ENCODE results near the gene ARHGEF10L. TPM values are rescaled to one million over a fixed set of nuclear protein-coding genes. Genes with fewer than 3 reads are reported as not detected.
A peak's percentile ranks its signal among the peaks of the same experiment; 100 is the strongest.
"Not testable (repeated sequence)": the region's sequence is repeated elsewhere in the genome, so short reads cannot be mapped to it uniquely, and the experiment has no call there.

ARHGEF10L gene, protein sequence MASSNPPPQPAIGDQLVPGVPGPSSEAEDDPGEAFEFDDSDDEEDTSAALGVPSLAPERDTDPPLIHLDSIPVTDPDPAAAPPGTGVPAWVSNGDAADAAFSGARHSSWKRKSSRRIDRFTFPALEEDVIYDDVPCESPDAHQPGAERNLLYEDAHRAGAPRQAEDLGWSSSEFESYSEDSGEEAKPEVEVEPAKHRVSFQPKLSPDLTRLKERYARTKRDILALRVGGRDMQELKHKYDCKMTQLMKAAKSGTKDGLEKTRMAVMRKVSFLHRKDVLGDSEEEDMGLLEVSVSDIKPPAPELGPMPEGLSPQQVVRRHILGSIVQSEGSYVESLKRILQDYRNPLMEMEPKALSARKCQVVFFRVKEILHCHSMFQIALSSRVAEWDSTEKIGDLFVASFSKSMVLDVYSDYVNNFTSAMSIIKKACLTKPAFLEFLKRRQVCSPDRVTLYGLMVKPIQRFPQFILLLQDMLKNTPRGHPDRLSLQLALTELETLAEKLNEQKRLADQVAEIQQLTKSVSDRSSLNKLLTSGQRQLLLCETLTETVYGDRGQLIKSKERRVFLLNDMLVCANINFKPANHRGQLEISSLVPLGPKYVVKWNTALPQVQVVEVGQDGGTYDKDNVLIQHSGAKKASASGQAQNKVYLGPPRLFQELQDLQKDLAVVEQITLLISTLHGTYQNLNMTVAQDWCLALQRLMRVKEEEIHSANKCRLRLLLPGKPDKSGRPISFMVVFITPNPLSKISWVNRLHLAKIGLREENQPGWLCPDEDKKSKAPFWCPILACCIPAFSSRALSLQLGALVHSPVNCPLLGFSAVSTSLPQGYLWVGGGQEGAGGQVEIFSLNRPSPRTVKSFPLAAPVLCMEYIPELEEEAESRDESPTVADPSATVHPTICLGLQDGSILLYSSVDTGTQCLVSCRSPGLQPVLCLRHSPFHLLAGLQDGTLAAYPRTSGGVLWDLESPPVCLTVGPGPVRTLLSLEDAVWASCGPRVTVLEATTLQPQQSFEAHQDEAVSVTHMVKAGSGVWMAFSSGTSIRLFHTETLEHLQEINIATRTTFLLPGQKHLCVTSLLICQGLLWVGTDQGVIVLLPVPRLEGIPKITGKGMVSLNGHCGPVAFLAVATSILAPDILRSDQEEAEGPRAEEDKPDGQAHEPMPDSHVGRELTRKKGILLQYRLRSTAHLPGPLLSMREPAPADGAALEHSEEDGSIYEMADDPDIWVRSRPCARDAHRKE (N-terminal part only)
- 6.9 TPM for polyA plus RNA-seq (2013, experiment 1 of 2)
- polyA plus RNA-seq (2013, experiment 2 of 2) = 7.2 TPM

DNA sequence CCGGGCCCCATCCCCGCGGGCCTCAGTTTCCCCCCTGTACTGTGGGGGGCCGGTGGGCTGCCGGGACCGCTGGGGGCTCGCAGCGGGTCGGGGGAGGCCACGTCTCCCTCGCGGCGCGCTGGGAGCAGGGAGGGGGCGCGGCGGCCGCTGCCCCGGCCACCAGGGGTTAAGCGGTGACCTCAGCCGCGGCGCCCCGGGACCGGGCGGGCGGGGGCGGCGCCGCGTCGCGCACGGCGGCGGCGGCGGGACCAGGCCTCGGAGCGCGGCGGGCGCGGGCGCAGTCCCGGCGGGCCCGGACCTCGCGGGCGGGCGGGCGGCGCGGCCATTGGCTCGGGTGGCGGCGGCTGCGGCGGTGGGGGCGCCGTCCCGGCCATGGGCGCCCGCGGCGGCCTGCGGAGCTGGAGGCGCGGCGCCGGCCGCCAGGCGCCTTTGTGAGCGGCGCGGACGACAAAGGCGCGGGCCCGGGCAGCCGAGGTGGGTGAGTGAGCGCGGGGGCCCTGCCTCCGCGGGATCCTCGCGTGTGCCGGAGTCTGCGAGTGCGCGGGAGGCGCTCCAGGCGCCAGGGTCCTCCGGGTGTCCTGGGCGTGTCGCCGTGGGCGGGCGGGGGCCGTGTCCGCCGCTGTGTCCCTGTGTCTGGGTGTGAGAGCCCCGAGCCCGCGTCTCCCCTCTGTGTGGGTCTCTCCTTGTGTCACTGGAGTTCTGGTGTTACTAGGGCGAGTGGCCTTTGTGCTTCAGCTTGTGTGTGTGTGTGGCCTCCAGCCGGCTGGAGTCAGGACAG lies at the start of gene ARHGEF10L:
Gene ARHGEF10L, plus strand, starts transcription at position 222 of the 778 bp plus-strand sequence. CDS start 40,898 bp downstream, outside the sequence.
- Histone ChIP-seq H3K18ac (ENCODE audit: low read depth in 1 of 2, low read length in 2 of 2) (peak within 1 kb of the TSS; percentile 83 to 92), H2AFZ (ENCODE audit: low read depth, low read length) (peak within 1 kb of the TSS; percentile 58), H2BK5ac (ENCODE audit: low read depth, low read length, poor library complexity, severe bottlenecking) (no peak within 1 kb of the TSS), H3K4ac (ENCODE audit: low read depth in 1 of 2, low read length in 2 of 2) (peak within 1 kb of the TSS; percentile 78 to 86), H3K27ac (ENCODE audit: low read length, poor library complexity, severe bottlenecking) (no peak within 1 kb of the TSS), H3K4me2 (ENCODE audit: low read length, poor library complexity, severe bottlenecking) (peak within 1 kb of the TSS; percentile 96), H3K79me1 (replicated peaks; ENCODE audit: low read length, poor library complexity, severe bottlenecking) (peaks cover 16% of the 10 kb centered on the region), H3K27me3 (ENCODE audit: control insufficient read depth in 1 of 2, insufficient read depth in 1 of 2, low read length in 2 of 2) (no peaks in the 10 kb centered on the region), H3K4me1 (ENCODE audit: control insufficient read depth, insufficient read depth, low read depth, low read length) (peaks cover 15% of the 10 kb centered on the region), H2BK12ac (ENCODE audit: low read length in 2 of 2) (peak within 1 kb of the TSS in 1 of 2 experiments; percentile 75), H4K91ac (ENCODE audit: low read length) (peak within 1 kb of the TSS; percentile 92), H3K36me3 (ENCODE audit: control insufficient read depth in 1 of 2, insufficient read depth in 2 of 2, low read depth in 1 of 2, low read length in 2 of 2) (no peaks in the 10 kb centered on the region), H3K9ac (ENCODE audit: low read length) (peak within 1 kb of the TSS; percentile 93), H2BK15ac (ENCODE audit: low read depth, poor library complexity, severe bottlenecking) (peak within 1 kb of the TSS; percentile 82), H2BK120ac (ENCODE audit: low read depth, low read length) (peak within 1 kb of the TSS; percentile 86), H4K8ac (ENCODE audit: low read length) (peak within 1 kb of the TSS; percentile 74), H2AK5ac (ENCODE audit: low read length, severe bottlenecking) (no peak within 1 kb of the TSS), H3K4me3 (ENCODE audit: insufficient read depth in 1 of 2, low read depth in 1 of 2, low read length in 2 of 2) (peak within 1 kb of the TSS; percentile 72 to 92), H3K14ac (ENCODE audit: low read length in 2 of 2) (peak within 1 kb of the TSS; percentile 51 to 72), H3K23ac (ENCODE audit: low read length in 2 of 2) (peak within 1 kb of the TSS; percentile 3 to 60), H3K9me3 (ENCODE audit: control insufficient read depth, low read length) (no peaks in the 10 kb centered on the region)
- under 1% methylated on average over 32 of the region's 108 CpGs for WGBS
- DNase-seq = peak; percentile 39

DNA sequence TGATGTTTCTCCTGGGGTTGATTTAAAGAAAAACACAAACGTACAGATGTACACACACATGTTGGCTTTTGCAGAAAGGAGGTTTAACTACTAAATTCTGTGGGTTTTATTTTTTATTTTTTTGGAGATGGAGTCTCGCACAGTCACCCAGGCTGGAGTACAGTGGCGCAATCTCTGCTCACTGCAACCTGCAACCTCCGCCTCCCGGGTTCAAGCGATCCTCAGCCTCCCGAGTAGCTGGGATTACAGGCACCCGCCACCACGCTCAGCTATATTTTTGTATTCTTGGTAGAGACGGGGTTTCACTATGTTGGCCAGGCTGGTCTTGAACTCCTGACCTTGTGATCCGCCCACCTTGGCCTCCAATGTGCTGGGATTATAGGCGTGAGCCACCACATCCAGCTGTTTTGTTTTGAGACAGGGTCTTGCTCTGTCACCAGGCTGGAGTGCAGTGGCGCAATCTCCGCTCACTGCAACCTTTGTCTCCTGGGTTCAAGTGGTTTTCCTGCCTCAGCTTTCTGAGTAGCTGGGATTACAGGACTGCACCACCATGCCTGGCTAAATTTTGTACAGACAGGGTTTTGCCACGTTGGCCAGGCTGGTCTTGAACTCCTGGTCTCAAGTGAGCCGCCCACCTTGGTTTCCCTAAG lies 49.6 kb upstream of the ARHGEF10L start:
- H3K9me3 ChIP-seq (ENCODE audit: control insufficient read depth, low read length); H3K4me1 ChIP-seq (ENCODE audit: control insufficient read depth, insufficient read depth, low read depth, low read length); H3K79me1 ChIP-seq (replicated peaks; ENCODE audit: low read length, poor library complexity, severe bottlenecking); H3K36me3 ChIP-seq (ENCODE audit: control insufficient read depth in 1 of 2, insufficient read depth in 2 of 2, low read depth in 1 of 2, low read length in 2 of 2); H2BK15ac ChIP-seq (ENCODE audit: low read depth, poor library complexity, severe bottlenecking); H3K14ac ChIP-seq (ENCODE audit: low read length in 2 of 2); H4K8ac ChIP-seq (ENCODE audit: low read length); H2BK120ac ChIP-seq (ENCODE audit: low read depth, low read length); H2BK12ac ChIP-seq (ENCODE audit: low read length in 2 of 2); H3K4ac ChIP-seq (ENCODE audit: low read depth in 1 of 2, low read length in 2 of 2); H2AFZ ChIP-seq (ENCODE audit: low read depth, low read length); H4K91ac ChIP-seq (ENCODE audit: low read length); DNase-seq; H3K27ac ChIP-seq (ENCODE audit: low read length, poor library complexity, severe bottlenecking); H3K18ac ChIP-seq (ENCODE audit: low read depth in 1 of 2, low read length in 2 of 2); H2BK5ac ChIP-seq (ENCODE audit: low read depth, low read length, poor library complexity, severe bottlenecking); H2AK5ac ChIP-seq (ENCODE audit: low read length, severe bottlenecking); H3K27me3 ChIP-seq (ENCODE audit: control insufficient read depth in 1 of 2, insufficient read depth in 1 of 2, low read length in 2 of 2); H3K4me3 ChIP-seq (ENCODE audit: insufficient read depth in 1 of 2, low read depth in 1 of 2, low read length in 2 of 2); H3K23ac ChIP-seq (ENCODE audit: low read length in 2 of 2); H3K4me2 ChIP-seq (ENCODE audit: low read length, poor library complexity, severe bottlenecking): not testable (repeated sequence)
- WGBS = 95% methylated on average over 16 of the region's 16 CpGs
- peak overlapping the region; percentile 28 for H3K9ac ChIP-seq (ENCODE audit: low read length)

DNA sequence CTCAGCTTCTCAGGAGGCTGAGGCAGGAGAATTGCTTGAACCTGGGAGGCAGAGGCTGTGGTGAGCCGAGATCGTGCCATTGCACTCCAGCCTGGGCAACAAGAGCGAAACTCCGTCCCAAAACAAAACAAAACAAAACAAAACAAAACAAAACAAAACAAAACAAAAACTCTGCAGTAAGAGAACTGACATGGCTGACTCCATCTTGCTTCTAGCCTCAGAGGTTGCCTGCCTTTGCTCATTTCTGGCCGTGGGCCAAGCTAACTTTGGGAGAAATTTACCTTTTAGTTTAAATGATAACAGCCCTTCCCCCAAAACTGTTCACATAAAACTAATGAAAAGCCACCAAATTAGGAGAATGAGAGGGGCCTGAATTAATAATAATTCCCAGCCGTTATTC lies 48.8 kb upstream of the ARHGEF10L start:
- not testable (repeated sequence) for H3K23ac ChIP-seq (ENCODE audit: low read length in 2 of 2); H3K27me3 ChIP-seq (ENCODE audit: control insufficient read depth in 1 of 2, insufficient read depth in 1 of 2, low read length in 2 of 2); H3K36me3 ChIP-seq (ENCODE audit: control insufficient read depth in 1 of 2, insufficient read depth in 2 of 2, low read depth in 1 of 2, low read length in 2 of 2); H2BK15ac ChIP-seq (ENCODE audit: low read depth, poor library complexity, severe bottlenecking); H2BK12ac ChIP-seq (ENCODE audit: low read length in 2 of 2); H4K91ac ChIP-seq (ENCODE audit: low read length); H3K9ac ChIP-seq (ENCODE audit: low read length); H2BK5ac ChIP-seq (ENCODE audit: low read depth, low read length, poor library complexity, severe bottlenecking); H3K79me1 ChIP-seq (replicated peaks; ENCODE audit: low read length, poor library complexity, severe bottlenecking); H4K8ac ChIP-seq (ENCODE audit: low read length); H3K27ac ChIP-seq (ENCODE audit: low read length, poor library complexity, severe bottlenecking); H3K18ac ChIP-seq (ENCODE audit: low read depth in 1 of 2, low read length in 2 of 2); H2AK5ac ChIP-seq (ENCODE audit: low read length, severe bottlenecking); H2BK120ac ChIP-seq (ENCODE audit: low read depth, low read length); DNase-seq; H3K14ac ChIP-seq (ENCODE audit: low read length in 2 of 2); H2AFZ ChIP-seq (ENCODE audit: low read depth, low read length); H3K9me3 ChIP-seq (ENCODE audit: control insufficient read depth, low read length); H3K4me1 ChIP-seq (ENCODE audit: control insufficient read depth, insufficient read depth, low read depth, low read length); H3K4ac ChIP-seq (ENCODE audit: low read depth in 1 of 2, low read length in 2 of 2); H3K4me3 ChIP-seq (ENCODE audit: insufficient read depth in 1 of 2, low read depth in 1 of 2, low read length in 2 of 2); H3K4me2 ChIP-seq (ENCODE audit: low read length, poor library complexity, severe bottlenecking)
- 86% methylated on average over 5 of the region's 6 CpGs for WGBS
